ENCODE measurements around the gene ACOT6.

The ACOT6 gene

DNA sequence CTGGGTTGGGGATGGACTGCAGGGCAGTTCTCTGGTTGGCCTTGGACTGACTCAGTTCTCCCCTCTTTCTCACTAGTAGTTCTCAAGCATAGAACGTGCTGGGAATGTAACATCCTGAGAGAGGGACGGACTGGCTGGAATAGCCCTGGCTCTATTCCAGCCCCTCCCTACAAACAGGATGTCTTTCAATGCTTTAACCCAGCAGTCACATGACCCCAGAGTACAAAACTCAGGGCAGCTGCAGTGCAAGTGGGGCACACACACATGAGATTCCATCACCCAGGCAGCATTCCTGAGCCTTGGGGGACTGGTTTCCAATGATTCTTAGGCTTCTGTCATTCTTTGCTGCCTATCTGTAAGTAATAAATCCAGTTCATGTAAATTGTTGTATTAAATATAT lies 1.6 kb upstream of the ACOT6 start:
- TF ChIP-seq, protein P1, sequence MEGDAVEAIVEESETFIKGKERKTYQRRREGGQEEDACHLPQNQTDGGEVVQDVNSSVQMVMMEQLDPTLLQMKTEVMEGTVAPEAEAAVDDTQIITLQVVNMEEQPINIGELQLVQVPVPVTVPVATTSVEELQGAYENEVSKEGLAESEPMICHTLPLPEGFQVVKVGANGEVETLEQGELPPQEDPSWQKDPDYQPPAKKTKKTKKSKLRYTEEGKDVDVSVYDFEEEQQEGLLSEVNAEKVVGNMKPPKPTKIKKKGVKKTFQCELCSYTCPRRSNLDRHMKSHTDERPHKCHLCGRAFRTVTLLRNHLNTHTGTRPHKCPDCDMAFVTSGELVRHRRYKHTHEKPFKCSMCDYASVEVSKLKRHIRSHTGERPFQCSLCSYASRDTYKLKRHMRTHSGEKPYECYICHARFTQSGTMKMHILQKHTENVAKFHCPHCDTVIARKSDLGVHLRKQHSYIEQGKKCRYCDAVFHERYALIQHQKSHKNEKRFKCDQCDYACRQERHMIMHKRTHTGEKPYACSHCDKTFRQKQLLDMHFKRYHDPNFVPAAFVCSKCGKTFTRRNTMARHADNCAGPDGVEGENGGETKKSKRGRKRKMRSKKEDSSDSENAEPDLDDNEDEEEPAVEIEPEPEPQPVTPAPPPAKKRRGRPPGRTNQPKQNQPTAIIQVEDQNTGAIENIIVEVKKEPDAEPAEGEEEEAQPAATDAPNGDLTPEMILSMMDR (IDR thresholded peaks at IDR 0.05; ENCODE audit: low read depth, low read length, missing control alignments): no peak
- DNase-seq (ENCODE audit: extremely low read depth, low read depth): no peak
- H3K4me3 ChIP-seq (replicated peaks; ENCODE audit: low read depth, low read length): no peak overlapping the region

DNA sequence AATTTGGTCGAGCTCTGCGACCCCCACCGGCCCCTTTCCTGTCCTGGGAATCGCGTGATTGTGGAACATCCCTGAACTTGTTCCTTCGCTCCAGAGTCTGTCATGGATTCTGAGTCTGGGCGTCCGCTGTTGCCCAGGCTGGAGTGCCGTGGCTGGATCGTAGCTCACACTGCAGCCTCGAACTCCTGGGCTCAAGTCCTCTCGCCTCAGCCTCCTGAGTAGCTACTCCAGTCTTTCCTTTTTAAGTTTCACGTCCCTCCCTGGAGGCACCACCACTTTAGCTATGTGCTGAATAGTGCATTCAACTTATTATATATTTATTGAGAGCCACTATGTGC lies 698 bp downstream of the ACOT6 start:
- H3K4me3 ChIP-seq (replicated peaks; ENCODE audit: low read depth, low read length): peak overlapping the region; percentile 49
- DNase-seq (ENCODE audit: extremely low read depth, low read depth): no peak
- TF ChIP-seq, protein P1 (IDR thresholded peaks at IDR 0.05; ENCODE audit: low read depth, low read length, missing control alignments): no peak

DNA sequence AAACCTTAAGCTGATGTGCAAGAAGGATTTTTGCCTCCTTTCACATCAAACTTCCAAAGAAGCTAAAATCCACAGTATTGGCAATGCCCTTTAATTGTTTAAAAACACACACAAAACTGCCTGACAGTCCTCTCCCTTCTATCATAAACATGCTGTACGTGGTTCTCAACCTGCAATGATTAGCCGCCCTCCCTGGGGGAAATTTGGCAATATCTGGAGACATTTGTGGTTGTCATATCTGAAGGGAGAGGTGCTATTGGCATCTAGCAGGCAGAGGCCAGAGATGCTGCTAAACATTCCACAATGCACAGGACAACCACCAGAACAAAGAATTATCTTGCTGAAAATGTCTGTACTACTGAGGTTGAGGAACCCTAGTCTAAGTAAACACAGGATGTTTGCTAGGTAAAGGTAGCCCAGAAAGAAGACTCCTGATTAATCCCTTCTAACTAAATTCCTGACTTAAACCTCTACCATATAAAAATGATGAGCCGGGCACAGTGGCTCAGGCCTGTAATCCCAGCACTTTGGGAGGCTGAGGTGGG lies 1.2 kb downstream of the ACOT6 start:
- peak overlapping the region; percentile 49 for H3K4me3 ChIP-seq (replicated peaks; ENCODE audit: low read depth, low read length)
- TF ChIP-seq, protein P1 (IDR thresholded peaks at IDR 0.05; ENCODE audit: low read depth, low read length, missing control alignments): no peak
- DNase-seq (ENCODE audit: extremely low read depth, low read depth): no peak

DNA sequence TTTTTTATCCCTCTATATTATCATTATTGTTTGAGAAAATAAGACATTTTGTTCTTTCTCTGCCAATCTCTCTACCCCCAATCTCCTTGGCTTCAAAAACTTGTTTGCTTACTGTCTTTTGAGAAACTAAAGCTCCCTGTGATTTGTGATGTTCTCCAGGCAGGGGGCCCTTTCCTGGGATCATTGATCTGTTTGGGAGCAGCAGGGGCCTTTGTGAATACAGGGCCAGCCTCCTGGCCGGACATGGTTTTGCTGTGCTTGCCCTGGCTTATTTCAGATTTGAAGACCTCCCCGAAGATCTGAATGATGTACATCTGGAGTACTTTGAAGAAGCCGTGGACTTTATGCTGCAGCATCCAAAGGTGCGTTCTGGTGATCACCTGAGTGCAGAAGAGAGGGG lies 4.5 kb downstream of the ACOT6 start:
- TF ChIP-seq, protein P1 (IDR thresholded peaks at IDR 0.05; ENCODE audit: low read depth, low read length, missing control alignments): no peak
- no peak for DNase-seq (ENCODE audit: extremely low read depth, low read depth)
- no peak overlapping the region for H3K4me3 ChIP-seq (replicated peaks; ENCODE audit: low read depth, low read length)

DNA sequence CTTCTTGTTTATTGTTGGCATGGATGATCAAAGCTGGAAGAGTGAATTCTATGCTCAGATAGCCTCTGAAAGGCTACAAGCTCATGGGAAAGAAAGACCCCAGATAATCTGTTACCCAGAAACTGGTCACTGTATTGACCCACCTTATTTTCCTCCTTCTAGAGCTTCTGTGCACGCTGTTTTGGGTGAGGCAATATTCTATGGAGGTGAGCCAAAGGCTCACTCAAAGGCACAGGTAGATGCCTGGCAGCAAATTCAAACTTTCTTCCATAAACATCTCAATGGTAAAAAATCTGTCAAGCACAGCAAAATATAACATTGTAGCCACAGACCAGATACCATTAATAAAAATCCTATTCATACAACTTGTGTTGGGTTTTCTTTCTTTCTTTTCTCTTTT lies 7.2 kb downstream of the ACOT6 start:
- TF ChIP-seq, protein P1 (IDR thresholded peaks at IDR 0.05; ENCODE audit: low read depth, low read length, missing control alignments): no peak
- DNase-seq (ENCODE audit: extremely low read depth, low read depth): no peak
- no peak overlapping the region for H3K4me3 ChIP-seq (replicated peaks; ENCODE audit: low read depth, low read length)

DNA sequence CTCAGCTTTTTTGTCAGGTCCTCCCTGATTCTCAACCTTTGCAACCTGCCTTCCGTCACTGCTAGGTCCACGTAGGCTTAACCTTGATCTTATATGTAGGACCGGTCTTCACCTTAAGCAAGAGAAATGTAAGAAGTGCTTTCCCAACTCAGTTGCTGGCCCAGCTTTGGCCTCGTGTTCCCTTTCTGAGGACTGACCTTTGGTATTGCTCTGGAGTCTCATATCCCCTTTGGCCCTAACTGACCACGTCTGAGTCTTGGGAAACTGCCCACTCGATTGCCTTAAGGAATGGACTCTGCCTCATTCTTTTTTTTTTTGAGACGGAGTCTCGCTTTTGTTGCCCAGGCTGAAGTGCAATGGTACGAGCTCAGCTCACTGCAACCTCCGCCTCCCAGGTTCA lies 8.0 kb downstream of the ACOT6 start:
- TF ChIP-seq, protein P1 (IDR thresholded peaks at IDR 0.05; ENCODE audit: low read depth, low read length, missing control alignments): no peak
- no peak overlapping the region for H3K4me3 ChIP-seq (replicated peaks; ENCODE audit: low read depth, low read length)
- no peak for DNase-seq (ENCODE audit: extremely low read depth, low read depth)

DNA sequence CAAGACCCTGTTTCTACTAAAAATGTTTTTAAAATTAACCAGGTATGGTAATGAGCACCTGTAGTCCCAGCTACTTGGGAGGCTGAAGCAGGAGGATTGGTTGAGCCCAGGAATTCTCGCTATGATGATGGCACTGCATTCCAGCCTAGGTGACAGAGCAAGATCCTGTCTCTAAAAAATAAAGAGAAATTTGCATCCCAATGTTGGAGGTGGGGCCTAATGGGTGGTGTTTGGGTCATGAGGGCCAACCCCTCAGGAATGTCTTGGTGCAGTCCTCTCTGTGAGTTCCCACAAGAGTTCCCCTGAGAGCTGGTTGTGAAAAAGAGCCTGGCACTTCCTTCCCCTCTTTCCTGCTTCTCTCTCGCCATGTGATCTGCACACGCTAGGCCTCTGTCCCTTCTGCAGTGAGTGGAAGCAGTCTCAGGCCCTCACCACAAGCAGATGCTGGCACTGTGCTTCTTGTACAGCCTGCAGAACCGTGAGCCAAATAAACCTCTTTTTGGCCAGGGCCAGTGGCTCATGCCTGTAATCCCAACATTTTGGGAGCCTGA lies 11.3 kb downstream of the ACOT6 start:
- TF ChIP-seq, protein P1 (IDR thresholded peaks at IDR 0.05; ENCODE audit: low read depth, low read length, missing control alignments): no peak
- no peak for DNase-seq (ENCODE audit: extremely low read depth, low read depth)

More for the DNA sequence above, 11.3 kb downstream of the ACOT6 start:
- no peak overlapping the region for H3K4me3 ChIP-seq (replicated peaks; ENCODE audit: low read depth, low read length)
